ENCODE data around the gene DLGAP1.
"Not testable (repeated sequence)": the region's sequence is repeated elsewhere in the genome, so short reads cannot be mapped to it uniquely, and the experiment has no call there.

The DLGAP1 gene

DNA sequence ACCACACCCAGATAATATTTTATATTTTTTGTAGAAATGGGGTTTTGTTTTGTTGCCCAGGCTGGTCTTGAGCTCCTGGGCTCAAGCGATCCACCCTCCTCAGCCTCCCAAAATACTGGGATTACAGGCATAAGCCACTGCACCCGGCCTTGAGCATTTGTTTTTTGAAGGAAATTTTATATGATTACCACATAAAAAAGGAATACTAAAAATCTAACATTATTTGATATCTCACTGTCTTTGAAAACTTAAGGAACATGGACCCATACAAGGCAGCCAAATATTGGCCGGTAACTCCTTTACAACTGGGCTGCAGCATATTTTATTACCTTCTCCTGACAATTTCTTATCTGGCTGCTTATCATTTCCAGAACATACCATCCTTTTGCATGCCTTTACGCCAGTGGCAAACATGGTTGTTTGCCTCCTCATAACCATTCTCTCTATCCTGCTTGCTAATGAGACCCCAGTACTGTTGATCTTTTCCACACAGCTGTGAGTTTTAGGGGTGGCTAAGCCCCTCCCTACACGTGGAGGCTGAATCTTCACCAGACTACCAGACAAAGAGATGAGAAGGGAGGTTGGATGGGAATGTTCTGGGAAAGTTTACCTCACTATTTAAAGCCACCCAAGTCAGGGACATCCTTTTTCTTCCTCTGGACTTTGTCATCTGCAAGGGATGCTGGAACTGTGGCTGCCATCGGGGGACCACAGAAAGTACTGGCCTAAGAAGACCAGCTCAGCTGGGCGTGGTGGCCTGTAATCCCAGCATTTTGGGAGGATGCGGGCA lies 847.6 kb downstream of the DLGAP1 start:
- H3K79me1 ChIP-seq (ENCODE audit: low read depth, low read length) = peaks cover 3% of the 10 kb centered on the region
- no peak overlapping the region for H2BK15ac ChIP-seq (ENCODE audit: low read length)
- no peak overlapping the region for H3K23ac ChIP-seq (ENCODE audit: low read depth, low read length, poor library complexity)
- DNase-seq (ENCODE audit: low spot score) = no peak
- no peak overlapping the region for H3K14ac ChIP-seq (ENCODE audit: low read length)
- H2AK5ac ChIP-seq (ENCODE audit: low read depth, low read length) = no peak overlapping the region
- no peak overlapping the region for H2AFZ ChIP-seq (ENCODE audit: low read length)
- H4K8ac ChIP-seq (ENCODE audit: low read depth, low read length) = no peak overlapping the region
- H3K36me3 ChIP-seq (replicated peaks in 1 of 2; ENCODE audit: control insufficient read depth in 2 of 2, insufficient read depth in 2 of 2, low read length in 2 of 2) = peaks cover 0 to 15% of the 10 kb centered on the region in 2 donors
- no peak overlapping the region for H3K9ac ChIP-seq (ENCODE audit: low read depth, low read length, poor library complexity)
- H3K9me3 ChIP-seq (replicated peaks in 1 of 2; ENCODE audit: control insufficient read depth in 2 of 2, insufficient read depth in 1 of 2, low read depth in 1 of 2, low read length in 2 of 2) = no peaks in the 10 kb centered on the region
- peaks cover 13 to 22% of the 10 kb centered on the region in 2 donors for H3K4me1 ChIP-seq (ENCODE audit: control insufficient read depth in 2 of 2, insufficient read depth in 1 of 2, low read depth in 1 of 2, low read length in 2 of 2)
- no CpG with 5 or more reads among the region's 8 CpGs for WGBS, 2 donors (ENCODE audit: extremely low coverage in 2 of 2, insufficient read length in 2 of 2, insufficient replicate concordance in 1 of 2)
- no peak overlapping the region for H3K27ac ChIP-seq (replicated peaks; ENCODE audit: low read length)
- H3K4ac ChIP-seq (ENCODE audit: low read length) = no peak overlapping the region
- H3K18ac ChIP-seq (ENCODE audit: low read length) = peak overlapping the region; percentile 67
- H3K4me2 ChIP-seq (ENCODE audit: insufficient read depth, low read length, poor library complexity, severe bottlenecking) = no peak overlapping the region
- no peak overlapping the region for H2BK12ac ChIP-seq (ENCODE audit: low read length)
- no peak overlapping the region for H2BK5ac ChIP-seq (ENCODE audit: low read length)
- H3K27me3 ChIP-seq (ENCODE audit: control insufficient read depth in 3 of 3, insufficient read depth in 3 of 3, low read depth in 1 of 3, low read length in 3 of 3) = no peaks in the 10 kb centered on the region
- no peak overlapping the region for H3K4me3 ChIP-seq (ENCODE audit: low read length in 2 of 2)
- no peak overlapping the region for H4K91ac ChIP-seq (ENCODE audit: low read depth, low read length, poor library complexity)
- no peak overlapping the region for H2BK120ac ChIP-seq (ENCODE audit: low read depth, low read length)

DNA sequence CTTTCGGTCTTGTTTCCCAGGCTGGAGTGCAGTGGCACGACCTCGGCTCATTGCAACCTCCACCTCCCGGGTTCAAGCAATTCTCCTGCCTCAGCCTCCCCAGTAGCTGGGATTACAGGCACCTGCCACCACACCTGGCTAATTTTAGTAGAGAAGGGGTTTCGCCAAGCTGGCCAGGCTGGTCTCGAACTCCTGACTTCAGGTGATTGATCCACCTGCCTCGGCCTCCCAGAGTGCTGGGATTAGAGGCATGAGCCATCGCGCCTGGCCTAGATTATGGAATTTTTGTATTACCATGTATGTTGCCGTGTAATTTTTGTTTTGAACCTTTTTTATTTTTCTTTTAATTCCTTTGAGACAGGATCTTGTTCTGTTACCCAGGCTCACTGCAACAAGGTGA lies 848.2 kb downstream of the DLGAP1 start:
- not testable (repeated sequence) for H3K27me3 ChIP-seq (ENCODE audit: control insufficient read depth in 3 of 3, insufficient read depth in 3 of 3, low read depth in 1 of 3, low read length in 3 of 3); H2BK5ac ChIP-seq (ENCODE audit: low read length); H3K23ac ChIP-seq (ENCODE audit: low read depth, low read length, poor library complexity); H3K4ac ChIP-seq (ENCODE audit: low read length); H2AK5ac ChIP-seq (ENCODE audit: low read depth, low read length); H3K27ac ChIP-seq (replicated peaks; ENCODE audit: low read length); H3K9ac ChIP-seq (ENCODE audit: low read depth, low read length, poor library complexity); H3K9me3 ChIP-seq (replicated peaks in 1 of 2; ENCODE audit: control insufficient read depth in 2 of 2, insufficient read depth in 1 of 2, low read depth in 1 of 2, low read length in 2 of 2); H3K14ac ChIP-seq (ENCODE audit: low read length); H4K8ac ChIP-seq (ENCODE audit: low read depth, low read length); DNase-seq (ENCODE audit: low spot score); H2BK120ac ChIP-seq (ENCODE audit: low read depth, low read length); H2AFZ ChIP-seq (ENCODE audit: low read length); H2BK12ac ChIP-seq (ENCODE audit: low read length); H3K18ac ChIP-seq (ENCODE audit: low read length); H3K79me1 ChIP-seq (ENCODE audit: low read depth, low read length); H3K4me2 ChIP-seq (ENCODE audit: insufficient read depth, low read length, poor library complexity, severe bottlenecking); H3K4me3 ChIP-seq (ENCODE audit: low read length in 2 of 2); H4K91ac ChIP-seq (ENCODE audit: low read depth, low read length, poor library complexity); H2BK15ac ChIP-seq (ENCODE audit: low read length)
- WGBS, 2 donors (ENCODE audit: extremely low coverage in 2 of 2, insufficient read length in 2 of 2, insufficient replicate concordance in 1 of 2) = no CpG with 5 or more reads among the region's 10 CpGs
- Histone ChIP-seq H3K4me1 (ENCODE audit: control insufficient read depth in 2 of 2, insufficient read depth in 1 of 2, low read depth in 1 of 2, low read length in 2 of 2) (peaks cover 16 to 18% of the 10 kb centered on the region in 2 donors), H3K36me3 (replicated peaks in 1 of 2; ENCODE audit: control insufficient read depth in 2 of 2, insufficient read depth in 2 of 2, low read length in 2 of 2) (peaks cover 0 to 15% of the 10 kb centered on the region in 2 donors)

DNA sequence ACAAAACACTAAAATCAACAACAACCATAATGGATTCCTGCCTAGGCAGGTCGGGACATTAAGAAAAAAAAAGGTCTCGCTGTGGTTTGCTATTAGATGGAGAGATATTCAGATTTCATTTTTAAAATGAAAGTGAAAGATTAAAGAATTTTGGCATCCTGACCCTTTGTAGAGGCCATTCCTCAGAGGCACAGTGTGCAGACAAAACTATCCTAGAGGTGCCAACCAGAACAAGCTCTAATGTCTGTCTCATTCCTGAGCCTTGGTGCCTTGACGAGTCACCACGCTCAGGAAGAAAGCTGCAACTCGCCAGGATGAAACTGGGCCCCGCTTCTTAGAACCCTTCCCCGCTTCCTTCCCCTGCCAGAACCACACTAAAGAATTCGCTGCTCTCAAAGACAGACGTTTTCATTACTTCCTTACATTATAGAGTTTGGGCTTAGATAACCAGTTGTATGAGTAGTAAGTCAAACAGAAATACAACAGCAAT lies 849.1 kb downstream of the DLGAP1 start:
- Histone ChIP-seq H3K18ac (ENCODE audit: low read length) (no peak overlapping the region), H3K27me3 (ENCODE audit: control insufficient read depth in 3 of 3, insufficient read depth in 3 of 3, low read depth in 1 of 3, low read length in 3 of 3) (no peaks in the 10 kb centered on the region), H2BK15ac (ENCODE audit: low read length) (no peak overlapping the region), H4K8ac (ENCODE audit: low read depth, low read length) (no peak overlapping the region), H3K4ac (ENCODE audit: low read length) (no peak overlapping the region), H2BK120ac (ENCODE audit: low read depth, low read length) (no peak overlapping the region), H3K23ac (ENCODE audit: low read depth, low read length, poor library complexity) (no peak overlapping the region), H3K4me2 (ENCODE audit: insufficient read depth, low read length, poor library complexity, severe bottlenecking) (no peak overlapping the region), H3K4me3 (ENCODE audit: low read length in 2 of 2) (peak overlapping the region in 1 of 2 donors; percentile 49), H3K9ac (ENCODE audit: low read depth, low read length, poor library complexity) (no peak overlapping the region), H3K4me1 (ENCODE audit: control insufficient read depth in 2 of 2, insufficient read depth in 1 of 2, low read depth in 1 of 2, low read length in 2 of 2) (peaks cover 14% of the 10 kb centered on the region in 2 donors), H3K79me1 (ENCODE audit: low read depth, low read length) (peaks cover 3% of the 10 kb centered on the region), H3K14ac (ENCODE audit: low read length) (no peak overlapping the region), H4K91ac (ENCODE audit: low read depth, low read length, poor library complexity) (no peak overlapping the region), H3K36me3 (replicated peaks in 1 of 2; ENCODE audit: control insufficient read depth in 2 of 2, insufficient read depth in 2 of 2, low read length in 2 of 2) (peaks cover 0 to 15% of the 10 kb centered on the region in 2 donors), H2AFZ (ENCODE audit: low read length) (peak overlapping the region; percentile 67), H2BK5ac (ENCODE audit: low read length) (no peak overlapping the region), H3K9me3 (replicated peaks in 1 of 2; ENCODE audit: control insufficient read depth in 2 of 2, insufficient read depth in 1 of 2, low read depth in 1 of 2, low read length in 2 of 2) (no peaks in the 10 kb centered on the region), H2BK12ac (ENCODE audit: low read length) (no peak overlapping the region), H2AK5ac (ENCODE audit: low read depth, low read length) (no peak overlapping the region), H3K27ac (replicated peaks; ENCODE audit: low read length) (peak overlapping the region; percentile 14)
- WGBS, 2 donors (ENCODE audit: extremely low coverage in 2 of 2, insufficient read length in 2 of 2, insufficient replicate concordance in 1 of 2) = no CpG with 5 or more reads among the region's 9 CpGs
- no peak for DNase-seq (ENCODE audit: low spot score)

DNA sequence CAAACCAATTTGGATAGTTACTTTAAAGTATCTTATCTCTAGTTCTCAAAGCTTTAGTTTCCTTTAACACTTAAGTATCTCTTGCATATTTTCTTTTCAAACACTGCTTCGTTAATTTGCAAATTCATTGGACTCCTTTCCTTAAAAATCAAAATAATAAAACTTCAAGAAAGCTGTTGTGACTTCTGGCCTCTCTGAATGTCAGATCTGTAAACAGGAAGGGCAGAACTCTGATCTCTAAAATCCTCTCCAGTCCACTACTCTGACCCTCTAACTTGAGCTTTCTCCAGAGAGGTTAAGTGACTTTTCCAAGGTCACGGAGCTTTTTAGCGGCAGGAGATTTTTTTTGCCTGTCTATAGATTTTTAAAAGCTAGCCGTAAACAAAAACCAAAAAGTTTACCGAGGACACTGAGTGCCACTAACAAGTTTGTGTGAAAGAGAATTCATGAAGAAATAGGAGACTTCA lies 849.6 kb downstream of the DLGAP1 start:
- peak overlapping the region in 1 of 2 donors; percentile 49 for H3K4me3 ChIP-seq (ENCODE audit: low read length in 2 of 2)
- H3K27ac ChIP-seq (replicated peaks; ENCODE audit: low read length) = peak overlapping the region; percentile 95
- no peak overlapping the region for H3K18ac ChIP-seq (ENCODE audit: low read length)
- H3K4ac ChIP-seq (ENCODE audit: low read length) = no peak overlapping the region
- H3K9me3 ChIP-seq (replicated peaks in 1 of 2; ENCODE audit: control insufficient read depth in 2 of 2, insufficient read depth in 1 of 2, low read depth in 1 of 2, low read length in 2 of 2) = no peaks in the 10 kb centered on the region
- no peak overlapping the region for H2BK12ac ChIP-seq (ENCODE audit: low read length)
- peak overlapping the region; percentile 67 for H2AFZ ChIP-seq (ENCODE audit: low read length)
- no peak overlapping the region for H2BK15ac ChIP-seq (ENCODE audit: low read length)
- H4K91ac ChIP-seq (ENCODE audit: low read depth, low read length, poor library complexity) = no peak overlapping the region
- H3K4me2 ChIP-seq (ENCODE audit: insufficient read depth, low read length, poor library complexity, severe bottlenecking) = no peak overlapping the region
- peaks cover 12 to 14% of the 10 kb centered on the region in 2 donors for H3K4me1 ChIP-seq (ENCODE audit: control insufficient read depth in 2 of 2, insufficient read depth in 1 of 2, low read depth in 1 of 2, low read length in 2 of 2)
- WGBS, 2 donors (ENCODE audit: extremely low coverage in 2 of 2, insufficient read length in 2 of 2, insufficient replicate concordance in 1 of 2) = no CpG with 5 or more reads among the region's 5 CpGs
- no peak overlapping the region for H2AK5ac ChIP-seq (ENCODE audit: low read depth, low read length)
- no peak overlapping the region for H2BK120ac ChIP-seq (ENCODE audit: low read depth, low read length)
- H3K27me3 ChIP-seq (ENCODE audit: control insufficient read depth in 3 of 3, insufficient read depth in 3 of 3, low read depth in 1 of 3, low read length in 3 of 3) = no peaks in the 10 kb centered on the region
- DNase-seq (ENCODE audit: low spot score) = no peak
- no peak overlapping the region for H3K9ac ChIP-seq (ENCODE audit: low read depth, low read length, poor library complexity)
- H3K14ac ChIP-seq (ENCODE audit: low read length) = no peak overlapping the region
- H3K23ac ChIP-seq (ENCODE audit: low read depth, low read length, poor library complexity) = no peak overlapping the region
- no peak overlapping the region for H2BK5ac ChIP-seq (ENCODE audit: low read length)
- H3K79me1 ChIP-seq (ENCODE audit: low read depth, low read length) = peaks cover 3% of the 10 kb centered on the region
- peaks cover 0 to 15% of the 10 kb centered on the region in 2 donors for H3K36me3 ChIP-seq (replicated peaks in 1 of 2; ENCODE audit: control insufficient read depth in 2 of 2, insufficient read depth in 2 of 2, low read length in 2 of 2)
- H4K8ac ChIP-seq (ENCODE audit: low read depth, low read length) = no peak overlapping the region

Measured in neuronal stem cell (in vitro differentiated cells).